H9 (cell line): ENCODE results near the gene LNPK. TPM values are rescaled to one million over a fixed set of nuclear protein-coding genes. Genes with fewer than 3 reads are reported as not detected.
A peak's percentile ranks its signal among the peaks of the same experiment; 100 is the strongest.

Experiments
- DNase-seq: peaks from one replicate; pipeline ENCODE4 v3.0.0-alpha.2; 2017
- H2AFZ ChIP-seq: one replicate; pipeline ENCODE4 v1.6.1; 2013; ENCODE audit warnings: mild to moderate bottlenecking, low read length, control low read depth, moderate library complexity
- H2AK5ac ChIP-seq: 2 replicates; pipeline ENCODE4 v1.6.1; 2013; ENCODE audit warnings: low read length, control low read depth, mixed read lengths; ENCODE audit not compliant: insufficient read length
- H2BK120ac ChIP-seq: one replicate; pipeline ENCODE4 v1.6.1; 2013; ENCODE audit warnings: low read depth, mild to moderate bottlenecking, low read length, control low read depth, inconsistent platforms; ENCODE audit not compliant: poor library complexity, severe bottlenecking
- H2BK12ac ChIP-seq: 2 replicates; pipeline ENCODE4 v1.6.1; 2013; ENCODE audit warnings: low read length, control low read depth, mixed read lengths, low read depth; ENCODE audit not compliant: insufficient read length
- H2BK15ac ChIP-seq: 2 replicates; pipeline ENCODE4 v1.6.1; 2013; ENCODE audit warnings: low read depth, low read length, control low read depth
- H2BK20ac ChIP-seq: one replicate; pipeline ENCODE4 v1.6.1; 2013; ENCODE audit warnings: low read depth, mild to moderate bottlenecking, low read length, control low read depth, inconsistent platforms; ENCODE audit not compliant: poor library complexity, severe bottlenecking
- H2BK5ac ChIP-seq: 2 replicates; pipeline ENCODE4 v1.6.1; 2013; ENCODE audit warnings: low read length, control low read depth, mixed read lengths; ENCODE audit not compliant: insufficient read length
- H3K14ac ChIP-seq: 2 replicates; pipeline ENCODE4 v1.6.1; 2013; ENCODE audit warnings: low read length, control low read depth; ENCODE audit not compliant: insufficient read depth
- H3K18ac ChIP-seq: 2 replicates; pipeline ENCODE4 v1.6.1; 2013; ENCODE audit warnings: low read depth, mild to moderate bottlenecking, mixed read lengths, low read length, control low read depth; ENCODE audit not compliant: insufficient read length
- H3K23ac ChIP-seq: 2 replicates; pipeline ENCODE4 v1.6.1; 2013; ENCODE audit warnings: low read length, control low read depth, mixed read lengths, low read depth; ENCODE audit not compliant: insufficient read length
- H3K23me2 ChIP-seq: 2 replicates; pipeline ENCODE4 v1.6.1; 2013; ENCODE audit warnings: low read depth, mild to moderate bottlenecking, mixed read lengths, low read length, control low read depth; ENCODE audit not compliant: insufficient read length, poor library complexity, severe bottlenecking
- H3K27ac ChIP-seq: 2 replicates; pipeline ENCODE4 v1.5.1; 2013; ENCODE audit warnings: low read length, control low read depth, mixed read lengths, low read depth; ENCODE audit not compliant: insufficient read length
- H3K27me3 ChIP-seq: 2 replicates; pipeline ENCODE4 v1.6.1; 2013; ENCODE audit warnings: low read length, control low read depth, inconsistent platforms; ENCODE audit not compliant: insufficient read depth
- H3K4ac ChIP-seq: 2 replicates; pipeline ENCODE4 v1.6.1; 2013; ENCODE audit warnings: low read depth, mild to moderate bottlenecking, control low read depth, inconsistent platforms, low read length, moderate library complexity
- H3K4me1 ChIP-seq: 2 replicates; pipeline ENCODE4 v1.6.1; 2013; ENCODE audit warnings: low read length, control low read depth, inconsistent platforms; ENCODE audit not compliant: insufficient read depth
- H3K4me2 ChIP-seq: 2 replicates; pipeline ENCODE4 v1.6.1; 2013; ENCODE audit warnings: low read length, control low read depth, mixed read lengths; ENCODE audit not compliant: insufficient read length, insufficient read depth
- H3K56ac ChIP-seq: 2 replicates; pipeline ENCODE4 v1.6.1; 2013; ENCODE audit warnings: low read depth, mild to moderate bottlenecking, mixed read lengths, low read length, control low read depth; ENCODE audit not compliant: insufficient read length
- H3K79me1 ChIP-seq: 2 replicates; pipeline ENCODE4 v1.6.1; 2013; ENCODE audit warnings: low read depth, mild to moderate bottlenecking, moderate library complexity, low read length, control low read depth, inconsistent platforms; ENCODE audit not compliant: insufficient read depth, poor library complexity, severe bottlenecking
- H3K79me2 ChIP-seq: 2 replicates; pipeline ENCODE4 v1.6.1; 2013; ENCODE audit warnings: low read length, control low read depth, inconsistent platforms; ENCODE audit not compliant: insufficient read depth
- H3K9ac ChIP-seq: 2 replicates; pipeline ENCODE4 v1.6.1; 2013; ENCODE audit warnings: low read length, control low read depth, mixed read lengths; ENCODE audit not compliant: insufficient read length; ENCODE audit errors: extremely low read depth
- H3K9me3 ChIP-seq: one replicate; pipeline ENCODE4 v1.6.1; 2013; ENCODE audit warnings: low read depth, low read length, inconsistent platforms; ENCODE audit not compliant: control insufficient read depth
- H3T11ph ChIP-seq: one replicate; pipeline ENCODE4 v1.6.1; 2013; ENCODE audit warnings: mild to moderate bottlenecking, low read length, control low read depth, inconsistent platforms
- H4K20me1 ChIP-seq: one replicate; pipeline ENCODE4 v1.6.1; 2013; ENCODE audit not compliant: control insufficient read depth, insufficient read length, insufficient read depth
- H4K5ac ChIP-seq: 2 replicates; pipeline ENCODE4 v1.6.1; 2013; ENCODE audit warnings: low read depth, mild to moderate bottlenecking, mixed read lengths, low read length, control low read depth; ENCODE audit not compliant: insufficient read length
- H4K8ac ChIP-seq: replicated peaks from 2 replicates; pipeline ENCODE4 v1.6.1; 2013; ENCODE audit warnings: low read length, control low read depth, mixed read lengths, low read depth; ENCODE audit not compliant: insufficient read length
- H4K91ac ChIP-seq: 2 replicates; pipeline ENCODE4 v1.6.1; 2013; ENCODE audit warnings: low read depth, mild to moderate bottlenecking, moderate library complexity, mixed read lengths, low read length, control low read depth; ENCODE audit not compliant: insufficient read length
- H3K27ac Mint-ChIP-seq, 3 experiments: 2 replicates in 2 of 3; 3 replicates in 1 of 3; pipeline ENCODE4 v1.8.0; 2020 to 2021; ENCODE audit warnings: mixed read lengths in 3 of 3, mild to moderate bottlenecking in 1 of 3, moderate library complexity in 1 of 3
- H3K27me3 Mint-ChIP-seq: 2 replicates; pipeline ENCODE4 v1.8.0; 2021; ENCODE audit warnings: low read depth, mild to moderate bottlenecking, moderate library complexity, mixed read lengths
- H3K36me3 Mint-ChIP-seq, 3 experiments: 2 replicates in 2 of 3; 3 replicates in 1 of 3; pipeline ENCODE4 v1.8.0; 2020 to 2021; ENCODE audit warnings: low read depth in 3 of 3, mixed read lengths in 3 of 3; ENCODE audit not compliant: insufficient read depth in 1 of 3
- H3K4me1 Mint-ChIP-seq, 2 experiments: 2 replicates each; pipeline ENCODE4 v1.8.0; 2020; ENCODE audit warnings: mixed read lengths in 2 of 2
- H3K4me3 Mint-ChIP-seq, 2 experiments: 2 replicates in 1 of 2; 3 replicates in 1 of 2; pipeline ENCODE4 v1.8.0; 2020 to 2021; ENCODE audit warnings: mild to moderate bottlenecking in 2 of 2, mixed read lengths in 2 of 2, moderate library complexity in 1 of 2
- H3K9me3 Mint-ChIP-seq, 2 experiments: 2 replicates in 1 of 2; 3 replicates in 1 of 2; pipeline ENCODE4 v1.8.0; 2020; ENCODE audit warnings: mild to moderate bottlenecking in 2 of 2, mixed read lengths in 2 of 2, moderate library complexity in 1 of 2
- CTCF ChIP-seq: fragments of 200-600 bp; sonication (generic); conservative IDR thresholded peaks from 3 replicates; pipeline ENCODE4 v1.8.0; 2021; ENCODE audit warnings: antibody characterized with exemption, mild to moderate bottlenecking
- WGBS: extraction: QIAGEN DNeasy Blood & Tissue Kit; methylation state at CpG from one replicate; pipeline ENCODE4 v1.1.7; 2013; ENCODE audit warnings: missing lambda C conversion rate, low lambda C conversion rate, mixed read lengths; ENCODE audit not compliant: insufficient read length; ENCODE audit errors: extremely low coverage; 5-methylcytosine and 5-hydroxymethylcytosine counted together
- total RNA-seq: library from RNA; stranded (reverse); gene quantifications from 2 replicates; pipeline ENCODE4 v1.2.1, GENCODE V29; 2021

LNPK gene
- total RNA-seq, 1 experiment from 2014 or later, result 8.5 TPM

GRCh38 chr2:175929850-175930249 lies 72.2 kb downstream of the LNPK start:
- H3K56ac ChIP-seq, result no peak overlapping the region
- H4K8ac ChIP-seq, result no peak overlapping the region
- H3K9me3 Mint-ChIP-seq, result no peaks in the 10 kb centered on the region
- H2BK20ac ChIP-seq, result no peak overlapping the region
- H3K4ac ChIP-seq, result no peak overlapping the region
- no peak overlapping the region for H2BK15ac ChIP-seq
- no peaks in the 10 kb centered on the region for H3K27me3 Mint-ChIP-seq
- H3K27me3 ChIP-seq, result no peaks in the 10 kb centered on the region
- no peaks in the 10 kb centered on the region for H3K9me3 ChIP-seq
- H3K14ac ChIP-seq, result no peak overlapping the region
- H3K4me1 ChIP-seq, result no peaks in the 10 kb centered on the region; the same call in 1 of the 2 replicates
- H3K79me1 ChIP-seq, result no peaks in the 10 kb centered on the region
- no peaks in the 10 kb centered on the region for H3K36me3 Mint-ChIP-seq
- H3K27ac ChIP-seq, result no peak overlapping the region
- no peak for DNase-seq
- H3K4me1 Mint-ChIP-seq, result peaks cover 6% of the 10 kb centered on the region in 2 experiments
- no peak overlapping the region for H3K23ac ChIP-seq
- H3K18ac ChIP-seq, result no peak overlapping the region
- H3K23me2 ChIP-seq, result no peaks in the 10 kb centered on the region
- H3K79me2 ChIP-seq, result no peaks in the 10 kb centered on the region
- H3K4me3 Mint-ChIP-seq, result no peak overlapping the region
- H3K9ac ChIP-seq, result no peak overlapping the region
- no peak overlapping the region for H3T11ph ChIP-seq
- no peak overlapping the region for H4K91ac ChIP-seq
- no peak for TF ChIP-seq CTCF
- H2BK5ac ChIP-seq, result no peak overlapping the region
- H4K20me1 ChIP-seq, result no peaks in the 10 kb centered on the region
- no peak overlapping the region for H2AK5ac ChIP-seq
- no peak overlapping the region for H4K5ac ChIP-seq
- no peak overlapping the region for H2AFZ ChIP-seq
- no peak overlapping the region for H2BK120ac ChIP-seq
- H3K27ac Mint-ChIP-seq, result peak overlapping the region in 1 of 3 experiments; percentile 22; a peak in 1 of 7 replicates
- H2BK12ac ChIP-seq, result no peak overlapping the region
- H3K4me2 ChIP-seq, result no peak overlapping the region
- WGBS, result no CpG with 5 or more reads among the region's 5 CpGs
